Adrenal gland (tissue), 5 donors: Measurements from ENCODE around the gene AMT.

Experiments used
- CTCF ChIP-seq, 6 experiments: fragments of 450-650 bp in 4 of 6; fragments of 200-600 bp in 2 of 6; sonication (generic) in 1 of 6; IDR thresholded peaks; 1 replicate in 5 of 6; 2 replicates in 1 of 6; pipeline versions ENCODE4 v1.5.1 to v1.8.0; 2016 to 2021; ENCODE audit warnings: antibody characterized with exemption in 6 of 6, mild to moderate bottlenecking in 2 of 6, moderate library complexity in 1 of 6
- POLR2A ChIP-seq, 2 donors: fragments of 450-650 bp; IDR thresholded peaks; one replicate each; pipeline ENCODE4 v1.6.1; 2017; ENCODE audit warnings: antibody characterized with exemption in 2 of 2, mild to moderate bottlenecking in 2 of 2, moderate library complexity in 1 of 2
- donor health status: DM: no; HTN: no; CAD: no.

GRCh38 chr3:49427586-49427985 is 5.3 kb upstream of the AMT start:
- no peak for TF ChIP-seq POLR2A (IDR thresholded peaks at IDR 0.05)
- TF ChIP-seq CTCF (IDR thresholded peaks at IDR 0.05), result no peak
